ENCODE data around the gene JAKMIP2.

Gene JAKMIP2

GRCh38 chr5:147616421-147616820, 166.1 kb downstream of the JAKMIP2 start (continued):
- no peak for TF ChIP-seq ZNF274 (IDR thresholded peaks at IDR 0.05; ENCODE audit: low read length)
- TF ChIP-seq ZNF274 (tag by site-specific recombination; IDR thresholded peaks at IDR 0.05; ENCODE audit: borderline replicate concordance) = no peak

GRCh38 chr5:147613359-147613758, 169.2 kb downstream of the JAKMIP2 start:
- Histone ChIP-seq H3K36me3 (ENCODE audit: control insufficient read depth in 2 of 2, insufficient read depth in 1 of 2, low read length in 2 of 2) (peaks cover under 1 to 4% of the 10 kb centered on the region in 2 experiments; a peak in 2 of 3 replicates), H3K4me1 (ENCODE audit: control insufficient read depth, insufficient read depth, low read length) (peaks cover 5% of the 10 kb centered on the region; the same call in 1 of the 2 replicates), H3K9me3 (ENCODE audit: control insufficient read depth, insufficient read depth, low read depth, low read length) (no peaks in the 10 kb centered on the region), H3K4me3 (ENCODE audit: low read depth, low read length) (no peak overlapping the region), H3K27ac (ENCODE audit: extremely low read depth, low read depth, low read length) (no peak overlapping the region)
- CTCF ChIA-PET = interaction anchor here (0.8 to 1.4 kb wide), 2 partner anchors 15 to 210 kb away, joined by 3 read pairs; no protein-coding TSS in a partner anchor
- TF ChIP-seq ZNF324 (tag by site-specific recombination; IDR thresholded peaks at IDR 0.05) (no peak), ZNF354C (tag by site-specific recombination; IDR thresholded peaks at IDR 0.05; ENCODE audit: borderline replicate concordance, low read depth) (no peak), ZBTB49 (tag by site-specific recombination; IDR thresholded peaks at IDR 0.05; ENCODE audit: low read depth) (no peak), ZNF16 (tag by site-specific recombination; IDR thresholded peaks at IDR 0.05; ENCODE audit: low read depth) (no peak), ZNF626 (tag by site-specific recombination; IDR thresholded peaks at IDR 0.05) (no peak), ZNF521 (tag by site-specific recombination; IDR thresholded peaks at IDR 0.05) (no peak), ZNF747 (tag by site-specific recombination; IDR thresholded peaks at IDR 0.05) (no peak), ZNF23 (tag by site-specific recombination; IDR thresholded peaks at IDR 0.05; ENCODE audit: borderline replicate concordance) (no peak), ZNF350 (tag by site-specific recombination; IDR thresholded peaks at IDR 0.05) (no peak), RBAK (tag by site-specific recombination; IDR thresholded peaks at IDR 0.05) (no peak), ZNF335 (tag by site-specific recombination; conservative IDR thresholded peaks at IDR 0.05) (no peak), ZNF184 (tag by site-specific recombination; IDR thresholded peaks at IDR 0.05) (no peak), ZNF692 (tag by site-specific recombination; IDR thresholded peaks at IDR 0.05) (no peak), KLF7 (tag by site-specific recombination; IDR thresholded peaks at IDR 0.05; ENCODE audit: borderline replicate concordance) (no peak), ZNF26 (tag by site-specific recombination; IDR thresholded peaks at IDR 0.05) (no peak), ZNF555 (tag by site-specific recombination; conservative IDR thresholded peaks at IDR 0.05) (no peak), ATF2 (tag by site-specific recombination; IDR thresholded peaks at IDR 0.05; ENCODE audit: low read depth) (no peak), ZEB2 (tag by site-specific recombination; IDR thresholded peaks at IDR 0.05) (no peak), ZNF624 (tag by site-specific recombination; IDR thresholded peaks at IDR 0.05) (no peak)
- POLR2A ChIA-PET = no interaction called here
